Esophagus (tissue), 2 donors: ENCODE data around the gene PDE4D. TPM values are rescaled to one million over a fixed set of nuclear protein-coding genes. Genes with fewer than 3 reads are reported as not detected.

ENCODE experiments used
- H3K27ac ChIP-seq, 2 donors: one replicate each; pipeline ENCODE4 v1.5.1; 2013; ENCODE audit warnings: low read depth in 2 of 2, mild to moderate bottlenecking in 2 of 2, inconsistent platforms in 1 of 2, low read length in 1 of 2, moderate library complexity in 1 of 2
- H3K27me3 ChIP-seq, 2 donors: one replicate each; pipeline ENCODE4 v1.6.1; 2013; ENCODE audit warnings: low read length in 2 of 2, control low read depth in 1 of 2, mild to moderate bottlenecking in 1 of 2; ENCODE audit not compliant: insufficient read depth in 2 of 2, control insufficient read depth in 1 of 2
- H3K36me3 ChIP-seq, 2 donors: one replicate each; pipeline ENCODE4 v1.6.1; 2013; ENCODE audit warnings: low read length in 1 of 2; ENCODE audit not compliant: control insufficient read depth in 2 of 2, insufficient read depth in 2 of 2
- H3K4me1 ChIP-seq, 2 donors: one replicate each; pipeline ENCODE4 v1.6.1; 2013; ENCODE audit warnings: low read length in 1 of 2; ENCODE audit not compliant: control insufficient read depth in 2 of 2, insufficient read depth in 2 of 2
- H3K4me3 ChIP-seq, 2 donors: one replicate each; pipeline ENCODE4 v1.5.1; 2013; ENCODE audit warnings: low read length in 2 of 2, mild to moderate bottlenecking in 2 of 2, low read depth in 1 of 2, moderate library complexity in 1 of 2
- H3K9me3 ChIP-seq, 2 donors: one replicate each; pipeline ENCODE4 v1.6.1; 2013; ENCODE audit warnings: mild to moderate bottlenecking in 2 of 2, low read depth in 1 of 2, low read length in 1 of 2, moderate library complexity in 1 of 2; ENCODE audit not compliant: control insufficient read depth in 2 of 2, insufficient read depth in 1 of 2
- WGBS, 2 donors: extraction: QIAGEN DNeasy Blood & Tissue Kit; methylation state at CpG; one replicate each; pipeline ENCODE4 v1.1.7; 2013; 5-methylcytosine and 5-hydroxymethylcytosine counted together
- polyA plus RNA-seq, 2 donors: library from polyadenylated mRNA; stranded (reverse); fragments of 200-250 nt; gene quantifications; one replicate each; pipeline ENCODE4 v1.2.3, GENCODE V29; 2013
- donor health status: healthy with polysubstance abuse.
- donor health status: Bipolar disorder and iron deficiency.

PDE4D gene
- polyA plus RNA-seq, 2 donors: 1.5 to 2.5 TPM

GRCh38 chr5:59538750-59539121 lies 354.8 kb downstream of the PDE4D start:
- H3K9me3 ChIP-seq: no peaks in the 10 kb centered on the region
- H3K27ac ChIP-seq: no peak overlapping the region
- no peaks in the 10 kb centered on the region for H3K36me3 ChIP-seq
- no peak overlapping the region for H3K4me3 ChIP-seq
- H3K27me3 ChIP-seq: no peaks in the 10 kb centered on the region
- peaks cover 0 to 2% of the 10 kb centered on the region in 2 donors for H3K4me1 ChIP-seq

GRCh38 chr5:59537961-59538749 lies 355.4 kb downstream of the PDE4D start:
- WGBS, 2 donors: 86% methylated on average over 6 of the region's 6 CpGs
- H3K27me3 ChIP-seq: no peaks in the 10 kb centered on the region
- no peaks in the 10 kb centered on the region for H3K4me1 ChIP-seq
- H3K9me3 ChIP-seq: no peaks in the 10 kb centered on the region
- no peak overlapping the region for H3K4me3 ChIP-seq
- H3K36me3 ChIP-seq: no peaks in the 10 kb centered on the region
- H3K27ac ChIP-seq: no peak overlapping the region

GRCh38 chr5:59536875-59537274 lies 356.7 kb downstream of the PDE4D start:
- WGBS, 2 donors: 51 to 55% methylated on average over 2 of the region's 2 CpGs
- H3K4me1 ChIP-seq: no peaks in the 10 kb centered on the region
- no peak overlapping the region for H3K27ac ChIP-seq
- H3K36me3 ChIP-seq: no peaks in the 10 kb centered on the region
- H3K9me3 ChIP-seq: no peaks in the 10 kb centered on the region
- H3K27me3 ChIP-seq: no peaks in the 10 kb centered on the region
- H3K4me3 ChIP-seq: no peak overlapping the region

- 88 to 94% methylated on average over 2 of the region's 2 CpGs for WGBS, 2 donors
- Histone ChIP-seq H3K4me3 (no peak overlapping the region), H3K9me3 (no peaks in the 10 kb centered on the region), H3K27ac (no peak overlapping the region), H3K27me3 (no peaks in the 10 kb centered on the region), H3K4me1 (no peaks in the 10 kb centered on the region), H3K36me3 (no peaks in the 10 kb centered on the region)
These were observed 358.0 kb downstream of the PDE4D start for GRCh38 chr5:59535561-59535960.

- Histone ChIP-seq H3K36me3 (no peaks in the 10 kb centered on the region), H3K4me1 (no peaks in the 10 kb centered on the region), H3K27ac (no peak overlapping the region), H3K9me3 (no peaks in the 10 kb centered on the region), H3K4me3 (no peak overlapping the region), H3K27me3 (no peaks in the 10 kb centered on the region)
These were observed 359.8 kb downstream of the PDE4D start for GRCh38 chr5:59533730-59534108.

GRCh38 chr5:59532979-59533729 lies 360.4 kb downstream of the PDE4D start:
- no peaks in the 10 kb centered on the region for H3K4me1 ChIP-seq
- no peaks in the 10 kb centered on the region for H3K36me3 ChIP-seq
- no peaks in the 10 kb centered on the region for H3K27me3 ChIP-seq
- H3K27ac ChIP-seq: no peak overlapping the region
- WGBS, 2 donors: 97 to 100% methylated on average over 1 of the region's 1 CpG
- H3K4me3 ChIP-seq: no peak overlapping the region
- H3K9me3 ChIP-seq: no peaks in the 10 kb centered on the region

GRCh38 chr5:59529239-59529638 lies 364.3 kb downstream of the PDE4D start:
- no peaks in the 10 kb centered on the region for H3K4me1 ChIP-seq
- no peak overlapping the region for H3K4me3 ChIP-seq
- H3K9me3 ChIP-seq: no peaks in the 10 kb centered on the region
- WGBS, 2 donors: 97 to 100% methylated on average over 1 of the region's 1 CpG
- no peak overlapping the region for H3K27ac ChIP-seq
- H3K27me3 ChIP-seq: no peaks in the 10 kb centered on the region
- no peaks in the 10 kb centered on the region for H3K36me3 ChIP-seq

- Histone ChIP-seq H3K9me3 (no peaks in the 10 kb centered on the region), H3K27me3 (no peaks in the 10 kb centered on the region), H3K36me3 (no peaks in the 10 kb centered on the region), H3K27ac (no peak overlapping the region), H3K4me1 (no peaks in the 10 kb centered on the region), H3K4me3 (no peak overlapping the region)
- WGBS, 2 donors: 54 to 70% methylated on average over 2 of the region's 2 CpGs
These were observed 365.2 kb downstream of the PDE4D start for GRCh38 chr5:59528202-59528862.

GRCh38 chr5:59525957-59526356 lies 367.6 kb downstream of the PDE4D start:
- Histone ChIP-seq H3K27ac (no peak overlapping the region), H3K4me3 (no peak overlapping the region), H3K4me1 (no peaks in the 10 kb centered on the region), H3K27me3 (no peaks in the 10 kb centered on the region), H3K36me3 (no peaks in the 10 kb centered on the region), H3K9me3 (no peaks in the 10 kb centered on the region)
- 84 to 87% methylated on average over 1 of the region's 1 CpG for WGBS, 2 donors
